H1 (cell line): Measurements from ENCODE around the gene BEAN1. TPM values are rescaled to one million over a fixed set of nuclear protein-coding genes. Genes with fewer than 3 reads are reported as not detected.

ENCODE experiments used
- CTCF ChIA-PET: fragments of 300-600 bp; sonication (Branson Sonifier 250); formaldehyde crosslinking; loops from one replicate; lab custom pipeline; 2021; ENCODE audit not compliant: partially characterized antibody; lab: Charles Lee
- POLR2A ChIA-PET: fragments of 300-600 bp; sonication (Branson Sonifier 250); formaldehyde crosslinking; loops from one replicate; lab custom pipeline; 2021; ENCODE audit warnings: inconsistent platforms; ENCODE audit not compliant: partially characterized antibody; lab: Charles Lee
- DNase-seq, 2 experiments: peaks; one replicate each; pipeline versions ENCODE4 v3.0.0 to v3.0.0-alpha.2; 2010 to 2022; ENCODE audit warnings: low spot score in 2 of 2, low read depth in 1 of 2, mixed read lengths in 1 of 2
- FAIRE-seq: peaks from 2 replicates; lab custom pipeline; 2011; peaks lifted over from hg19 to GRCh38; lab: Jason Lieb, UNC
- H2AFZ ChIP-seq: 2 replicates; pipeline ENCODE4 v1.8.1; 2012; ENCODE audit warnings: low read length, inconsistent platforms
- H2AK5ac ChIP-seq: 2 replicates; pipeline ENCODE4 v1.6.1; 2013; ENCODE audit warnings: low read depth, low read length
- H2BK120ac ChIP-seq: replicated peaks from 2 replicates; pipeline ENCODE3; 2013; ENCODE audit warnings: low read depth, low read length, inconsistent platforms
- H2BK12ac ChIP-seq: 2 replicates; pipeline ENCODE4 v1.6.1; 2013; ENCODE audit warnings: low read depth, low read length
- H2BK15ac ChIP-seq: 2 replicates; pipeline ENCODE4 v1.6.1; 2013; ENCODE audit warnings: low read length
- H2BK20ac ChIP-seq: 2 replicates; pipeline ENCODE4 v1.6.1; 2013; ENCODE audit warnings: low read length
- H2BK5ac ChIP-seq: 2 replicates; pipeline ENCODE4 v1.6.1; 2013; ENCODE audit warnings: low read depth, low read length
- H3K14ac ChIP-seq: 2 replicates; pipeline ENCODE4 v1.6.1; 2013; ENCODE audit warnings: inconsistent platforms; ENCODE audit not compliant: insufficient read length
- H3K18ac ChIP-seq: 2 replicates; pipeline ENCODE4 v1.6.1; 2013; ENCODE audit warnings: low read length; ENCODE audit errors: extremely low read depth
- H3K23ac ChIP-seq: 2 replicates; pipeline ENCODE4 v1.6.1; 2013; ENCODE audit warnings: inconsistent platforms; ENCODE audit not compliant: insufficient read length
- H3K23me2 ChIP-seq: 2 replicates; pipeline ENCODE4 v1.6.1; 2013; ENCODE audit warnings: low read depth, low read length
- H3K27ac ChIP-seq: 2 replicates; pipeline ENCODE4 v1.6.1; 2011; ENCODE audit warnings: low read depth, low read length, inconsistent platforms
- H3K27me3 ChIP-seq, 4 experiments: replicated peaks in 1 of 4; 1 replicate in 1 of 4; 2 replicates in 3 of 4; pipeline versions ENCODE4 v1.6.1 to v1.8.1; 2011 to 2013; ENCODE audit warnings: low read length in 3 of 4, mild to moderate bottlenecking in 3 of 4, inconsistent platforms in 2 of 4, mixed read lengths in 2 of 4, moderate library complexity in 1 of 4; ENCODE audit not compliant: control insufficient read depth in 3 of 4, insufficient read depth in 3 of 4; ENCODE audit errors: extremely low read depth in 1 of 4
- H3K36me3 ChIP-seq, 4 experiments: 2 replicates each; pipeline versions ENCODE4 v1.6.1 to v1.8.1; 2011 to 2013; ENCODE audit warnings: mild to moderate bottlenecking in 4 of 4, low read length in 3 of 4, moderate library complexity in 2 of 4, control low read depth in 1 of 4, inconsistent platforms in 1 of 4; ENCODE audit not compliant: insufficient read depth in 4 of 4, control insufficient read depth in 2 of 4
- H3K4ac ChIP-seq: replicated peaks from 2 replicates; pipeline ENCODE3; 2013; ENCODE audit warnings: low read length, low read depth, mixed read lengths, inconsistent platforms; ENCODE audit not compliant: insufficient read length
- H3K4me1 ChIP-seq, 4 experiments: replicated peaks in 1 of 4; 1 replicate in 1 of 4; 2 replicates in 3 of 4; pipeline versions ENCODE4 v1.6.1 to v1.8.1; 2011 to 2013; ENCODE audit warnings: low read length in 3 of 4, inconsistent platforms in 2 of 4, mixed read lengths in 1 of 4; ENCODE audit not compliant: insufficient read depth in 4 of 4, control insufficient read depth in 3 of 4
- H3K4me2 ChIP-seq, 2 experiments: 2 replicates each; pipeline versions ENCODE4 v1.6.1 to v1.8.1; 2011 to 2013; ENCODE audit warnings: low read depth in 2 of 2, low read length in 2 of 2, control low read depth in 1 of 2, inconsistent platforms in 1 of 2, mild to moderate bottlenecking in 1 of 2; ENCODE audit not compliant: insufficient read depth in 1 of 2
- H3K4me3 ChIP-seq, 4 experiments: fragments of 200-600, 300-600 bp in 1 of 4; sonication (generic), shearing (Covaris generic), sonication (Bioruptor Twin) in 1 of 4; 2 replicates each; pipeline versions ENCODE4 v1.5.1 to v1.8.1; 2011 to 2016; ENCODE audit warnings: low read length in 4 of 4, low read depth in 3 of 4, control low read depth in 2 of 4, inconsistent platforms in 2 of 4, mild to moderate bottlenecking in 2 of 4, mixed read lengths in 1 of 4, moderate library complexity in 1 of 4; ENCODE audit not compliant: insufficient read depth in 2 of 4; ENCODE audit errors: extremely low read depth in 1 of 4
- H3K56ac ChIP-seq: replicated peaks from 2 replicates; pipeline ENCODE3; 2013; ENCODE audit warnings: low read depth, mild to moderate bottlenecking, mixed read lengths, low read length, inconsistent platforms; ENCODE audit not compliant: insufficient read length
- H3K79me1 ChIP-seq: 2 replicates; pipeline ENCODE4 v1.6.1; 2013; ENCODE audit warnings: low read depth, low read length, control low read depth
- H3K79me2 ChIP-seq, 2 experiments: 2 replicates each; pipeline versions ENCODE4 v1.6.1 to v1.8.1; 2012 to 2013; ENCODE audit warnings: low read length in 2 of 2, mild to moderate bottlenecking in 2 of 2, inconsistent platforms in 1 of 2; ENCODE audit not compliant: insufficient read depth in 2 of 2, control insufficient read depth in 1 of 2
- H3K9ac ChIP-seq, 4 experiments: replicated peaks in 1 of 4; 1 replicate in 1 of 4; 2 replicates in 3 of 4; pipeline versions ENCODE4 v1.6.1 to v1.8.1; 2011 to 2013; ENCODE audit warnings: low read depth in 3 of 4, low read length in 3 of 4, control low read depth in 2 of 4, mild to moderate bottlenecking in 2 of 4, moderate library complexity in 2 of 4, inconsistent platforms in 1 of 4; ENCODE audit errors: extremely low read depth in 1 of 4
- H3K9me3 ChIP-seq, 2 experiments: 2 replicates each; pipeline versions ENCODE4 v1.6.1 to v1.8.1; 2012 to 2013; ENCODE audit warnings: mild to moderate bottlenecking in 2 of 2, moderate library complexity in 2 of 2, control low read depth in 1 of 2, inconsistent platforms in 1 of 2, low read depth in 1 of 2, low read length in 1 of 2, mixed read lengths in 1 of 2; ENCODE audit not compliant: insufficient read depth in 2 of 2
- H4K20me1 ChIP-seq, 2 experiments: replicated peaks in 1 of 2; 2 replicates each; pipeline versions ENCODE3 to v1.8.1; 2011 to 2013; ENCODE audit warnings: inconsistent platforms in 2 of 2, low read length in 2 of 2, mild to moderate bottlenecking in 1 of 2; ENCODE audit not compliant: insufficient read depth in 2 of 2, control insufficient read depth in 1 of 2
- H4K5ac ChIP-seq: 2 replicates; pipeline ENCODE4 v1.6.1; 2013; ENCODE audit warnings: low read length, low read depth, mixed read lengths, inconsistent platforms; ENCODE audit not compliant: insufficient read length
- H4K8ac ChIP-seq: 2 replicates; pipeline ENCODE4 v1.8.0; 2013; ENCODE audit warnings: mild to moderate bottlenecking, moderate library complexity, low read length, inconsistent platforms; ENCODE audit not compliant: insufficient read depth; ENCODE audit errors: extremely low read depth
- H4K91ac ChIP-seq: replicated peaks from 2 replicates; pipeline ENCODE3; 2013; ENCODE audit warnings: low read length, mixed read lengths, inconsistent platforms; ENCODE audit not compliant: insufficient read length
- BRCA1 ChIP-seq: IDR thresholded peaks from 2 replicates; pipeline ENCODE4 v1.6.1; 2012; ENCODE audit warnings: low read depth, low read length, improper control_type of control experiment
- CHD2 ChIP-seq: IDR thresholded peaks from 2 replicates; pipeline ENCODE4 v1.6.1; 2012; ENCODE audit warnings: low read length, improper control_type of control experiment
- EP300 ChIP-seq, 2 experiments: IDR thresholded peaks; 1 replicate in 1 of 2; 2 replicates in 1 of 2; pipeline ENCODE4 v1.6.1; 2011 to 2012; ENCODE audit warnings: low read depth in 2 of 2, low read length in 2 of 2, mild to moderate bottlenecking in 2 of 2, borderline replicate concordance in 1 of 2, inconsistent platforms in 1 of 2, moderate library complexity in 1 of 2
- FOSL1 ChIP-seq: IDR thresholded peaks from 2 replicates; pipeline ENCODE4 v1.6.1; 2011; ENCODE audit warnings: mild to moderate bottlenecking, low read depth, low read length, moderate library complexity; ENCODE audit not compliant: insufficient read depth
- GABPA ChIP-seq: IDR thresholded peaks from 2 replicates; pipeline ENCODE4 v1.6.1; 2011; ENCODE audit warnings: mild to moderate bottlenecking, low read length, moderate library complexity, borderline replicate concordance; ENCODE audit not compliant: insufficient read depth
- KDM5A ChIP-seq: fragments of 200-600 bp; IDR thresholded peaks from 2 replicates; pipeline ENCODE4 v1.7.1; 2012; ENCODE audit warnings: mild to moderate bottlenecking, low read length, inconsistent platforms, mixed read lengths
- NANOG ChIP-seq: IDR thresholded peaks from 2 replicates; pipeline ENCODE4 v1.6.1; 2011; ENCODE audit warnings: low read length, low read depth, mild to moderate bottlenecking, inconsistent platforms; ENCODE audit not compliant: insufficient read depth, poor library complexity, severe bottlenecking
- NRF1 ChIP-seq: IDR thresholded peaks from 2 replicates; pipeline ENCODE4 v1.6.1; 2011; ENCODE audit warnings: mild to moderate bottlenecking, low read depth, low read length, improper control_type of control experiment
- POU5F1 ChIP-seq: IDR thresholded peaks from 2 replicates; pipeline ENCODE4 v1.6.1; 2011; ENCODE audit warnings: low read depth, mild to moderate bottlenecking, low read length, moderate library complexity
- RXRA ChIP-seq: IDR thresholded peaks from 2 replicates; pipeline ENCODE4 v1.6.1; 2011; ENCODE audit warnings: low read depth, mild to moderate bottlenecking, low read length, moderate library complexity; ENCODE audit not compliant: insufficient read depth
- SIX5 ChIP-seq: IDR thresholded peaks from 2 replicates; pipeline ENCODE4 v1.6.1; 2011; ENCODE audit warnings: mild to moderate bottlenecking, low read depth, low read length
- SP1 ChIP-seq: IDR thresholded peaks from 2 replicates; pipeline ENCODE4 v1.6.1; 2011; ENCODE audit warnings: low read depth, low read length
- TBP ChIP-seq: IDR thresholded peaks from 2 replicates; pipeline ENCODE4 v1.6.1; 2011; ENCODE audit warnings: low read depth, low read length, improper control_type of control experiment
- WGBS, 2 experiments: shearing (Covaris generic) in 1 of 2; methylation state at CpG; one replicate each; pipeline versions ENCODE4 v1.1.6 to v1.1.7; 2013 to 2015; ENCODE audit warnings: low lambda C conversion rate in 2 of 2, mixed read lengths in 2 of 2, inconsistent platforms in 1 of 2, low coverage in 1 of 2, missing lambda C conversion rate in 1 of 2; ENCODE audit not compliant: insufficient replicate concordance in 2 of 2, insufficient coverage in 1 of 2, insufficient read length in 1 of 2; ENCODE audit errors: extremely low coverage in 1 of 2, missing lambda C conversion rate in 1 of 2; 5-methylcytosine and 5-hydroxymethylcytosine counted together
- polyA plus RNA-seq, 7 experiments: library from polyadenylated mRNA; depleted of rRNA in 3 of 7; stranded (reverse) in 5 of 7; unstranded in 2 of 7; fragments of >200 nt in 5 of 7; fragments of 200-250 nt in 2 of 7; gene quantifications; 1 replicate in 5 of 7; 2 replicates in 1 of 7; 4 replicates in 1 of 7; pipeline versions ENCODE4 v1.2.1 to v1.2.3, GENCODE V29; 2011 to 2013; ENCODE audit warnings: missing spikeins in 2 of 7, mixed read lengths in 2 of 7
- total RNA-seq: library from RNA; stranded (reverse); fragmentation: NEBNext Ultra II Directional; extraction: Animal tissue kit (Norgen Biotek cat#: 25700); gene quantifications from 2 replicates; pipeline ENCODE4 v1.2.1, GENCODE V29; 2021

The BEAN1 gene
- total and polyA plus RNA-seq, 2 of the 8 experiments (the other 6 are each of a cell fraction or from before 2014, with no cell fraction given) = 0.08 TPM; not detected in 1

DNA sequence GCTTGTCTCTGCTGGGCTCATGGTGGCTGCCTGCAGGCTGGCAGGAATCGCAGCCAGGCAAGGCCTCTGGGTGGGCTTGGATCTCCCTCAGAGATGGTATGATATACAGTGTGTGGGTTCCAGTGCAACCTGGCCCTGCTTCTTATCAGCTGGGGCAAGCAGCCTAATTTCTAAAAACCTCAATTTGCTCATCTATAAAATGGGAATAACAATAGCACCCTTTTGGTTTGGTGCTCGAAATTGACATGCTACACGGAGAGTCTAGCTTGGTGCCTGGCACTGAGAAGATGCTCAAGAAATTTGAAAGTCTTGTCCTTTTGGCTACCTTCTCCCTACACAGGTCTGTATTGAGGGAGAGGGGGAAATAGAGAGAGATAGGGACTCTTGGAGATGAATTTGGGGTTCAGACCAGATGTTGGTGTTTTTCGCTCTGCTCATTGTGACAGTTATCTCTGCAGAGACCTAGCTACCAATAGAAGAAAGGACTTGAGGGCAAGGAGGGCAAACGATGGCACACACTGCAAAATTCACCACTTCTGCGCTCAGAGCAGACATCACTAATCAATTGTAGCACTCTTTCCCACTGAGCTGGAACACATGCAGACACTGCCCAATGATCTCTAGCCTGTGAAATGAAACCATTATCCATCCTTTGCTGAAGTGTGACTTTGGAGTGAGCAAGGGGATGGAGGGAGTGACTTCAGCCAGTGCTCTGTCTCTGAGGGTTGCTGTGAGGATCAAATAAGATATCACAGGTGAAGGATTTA lies 15.6 kb downstream of the BEAN1 start:
- no peaks in the 10 kb centered on the region for H3K9me3 ChIP-seq
- ChIA-PET CTCF (interaction anchor here (0.6 to 4.5 kb wide), 18 partner anchors 10 to 166 kb away, joined by 3 to 30 read pairs (median 4); no protein-coding TSS in a partner anchor), POLR2A (no interaction called here)
- no peak overlapping the region for H2AFZ ChIP-seq
- H4K91ac ChIP-seq = no peak overlapping the region
- no peak overlapping the region for H2BK15ac ChIP-seq
- no peak overlapping the region for H3K56ac ChIP-seq
- no peak overlapping the region for H3K14ac ChIP-seq
- peaks cover 0 to 4% (median under 1%) of the 10 kb centered on the region in 4 experiments; a peak in 2 of 7 replicates for H3K4me1 ChIP-seq
- H3K79me1 ChIP-seq = no peaks in the 10 kb centered on the region
- no peak overlapping the region for H4K5ac ChIP-seq
- no peaks in the 10 kb centered on the region for H3K36me3 ChIP-seq
- H3K27me3 ChIP-seq = peaks cover 0 to 3% (median 0%) of the 10 kb centered on the region in 4 experiments; a peak in 1 of 7 replicates
- no peaks in the 10 kb centered on the region for H4K20me1 ChIP-seq
- H3K4me2 ChIP-seq = no peak overlapping the region
- H3K23ac ChIP-seq = no peak overlapping the region
- H3K9ac ChIP-seq = no peak overlapping the region
- peak overlapping the region; percentile 0; the same call in 1 of the 2 replicates for H2BK12ac ChIP-seq
- no peak overlapping the region for H4K8ac ChIP-seq
- DNase-seq (no peak), FAIRE-seq (no peak)
- WGBS, 2 experiments = 66% methylated on average over 6 of the region's 6 CpGs; no CpG with 5 or more reads in 1 of the 2 experiments
- H2BK5ac ChIP-seq = no peak overlapping the region
- H3K4me3 ChIP-seq = no peak overlapping the region
- no peaks in the 10 kb centered on the region for H3K23me2 ChIP-seq
- no peak overlapping the region for H2AK5ac ChIP-seq
- no peak overlapping the region for H3K18ac ChIP-seq
- no peak overlapping the region for H3K27ac ChIP-seq
- no peak overlapping the region for H2BK20ac ChIP-seq
- H3K79me2 ChIP-seq = no peaks in the 10 kb centered on the region
- no peak overlapping the region for H3K4ac ChIP-seq
- no peak overlapping the region for H2BK120ac ChIP-seq
- TF ChIP-seq CHD2 (no peak), RXRA (no peak), BRCA1 (no peak), GABPA (no peak), NRF1 (no peak), NANOG (no peak), FOSL1 (no peak), EP300 (IDR thresholded peaks at IDR 0.05; ENCODE audit: borderline replicate concordance in 1 of 2, low read depth in 2 of 2, low read length in 2 of 2) (no peak), SP1 (no peak), TBP (no peak), SIX5 (no peak), POU5F1 (no peak), KDM5A (no peak)
